Activated T-cell treated with anti-CD3 and anti-CD28 coated beads, Interleukin-2, amount 50 U/mL, for 24 hours (primary cell): ENCODE measurements around the gene GIPC1.

Experiments used
- DNase-seq: peaks from one replicate; pipeline ENCODE4 v3.0.0-alpha.2; 2020
- H3K27ac Mint-ChIP-seq: 2 replicates; pipeline ENCODE4 v1.8.0; 2020; ENCODE audit warnings: mild to moderate bottlenecking, mixed read lengths
- H3K27me3 Mint-ChIP-seq: 2 replicates; pipeline ENCODE4 v1.8.0; 2020; ENCODE audit warnings: mixed read lengths
- H3K36me3 Mint-ChIP-seq: 2 replicates; pipeline ENCODE4 v1.8.0; 2020; ENCODE audit warnings: low read depth, mixed read lengths
- H3K4me1 Mint-ChIP-seq: 2 replicates; pipeline ENCODE4 v1.8.0; 2020; ENCODE audit warnings: low read depth, mixed read lengths
- H3K4me3 Mint-ChIP-seq: 2 replicates; pipeline ENCODE4 v1.8.0; 2020; ENCODE audit warnings: mild to moderate bottlenecking, moderate library complexity, mixed read lengths
- H3K9me3 Mint-ChIP-seq: 2 replicates; pipeline ENCODE4 v1.8.0; 2020; ENCODE audit warnings: mixed read lengths

GIPC1 gene

DNA sequence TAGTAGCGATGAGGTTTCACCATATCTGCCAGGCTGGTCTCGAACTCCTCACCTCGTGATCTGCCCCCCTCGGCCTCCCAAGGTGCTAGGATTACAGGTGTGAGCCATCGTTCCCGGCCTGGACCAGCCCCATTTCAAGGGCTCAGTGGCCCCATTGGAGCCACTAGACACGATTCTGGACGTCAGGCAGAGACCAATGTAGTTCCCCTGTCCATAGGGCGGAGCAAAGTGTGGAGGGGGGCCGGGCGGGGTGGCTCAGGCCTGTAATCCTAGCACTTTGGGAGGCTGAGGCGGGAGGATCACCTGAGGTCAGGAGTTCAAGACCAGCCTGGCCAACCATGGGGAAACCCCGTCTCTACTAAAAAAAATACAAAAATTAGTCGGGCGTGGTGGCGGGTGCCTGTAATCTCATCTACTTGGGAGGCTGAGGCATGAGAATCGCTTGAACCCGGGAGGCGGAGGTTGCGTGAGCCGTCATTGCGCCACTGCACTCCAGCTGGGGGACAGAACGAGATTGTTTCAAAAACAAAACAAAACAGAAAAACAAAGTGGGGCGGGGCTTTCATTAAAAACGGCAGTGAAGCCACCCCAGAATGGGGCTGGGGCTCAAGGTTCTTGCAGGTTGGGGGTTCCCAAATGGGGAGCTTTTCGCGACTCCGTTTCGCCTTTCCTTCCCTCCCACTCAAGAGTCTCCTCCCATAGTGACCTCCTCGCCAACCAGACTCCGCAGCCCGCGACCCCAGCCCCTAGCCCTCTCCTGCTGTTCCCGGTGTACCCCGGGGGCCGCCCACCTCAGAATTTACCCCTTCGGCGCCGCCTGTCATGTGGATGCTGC is 32.7 kb upstream of the GIPC1 start:
- no peaks in the 10 kb centered on the region for H3K27me3 Mint-ChIP-seq

DNA sequence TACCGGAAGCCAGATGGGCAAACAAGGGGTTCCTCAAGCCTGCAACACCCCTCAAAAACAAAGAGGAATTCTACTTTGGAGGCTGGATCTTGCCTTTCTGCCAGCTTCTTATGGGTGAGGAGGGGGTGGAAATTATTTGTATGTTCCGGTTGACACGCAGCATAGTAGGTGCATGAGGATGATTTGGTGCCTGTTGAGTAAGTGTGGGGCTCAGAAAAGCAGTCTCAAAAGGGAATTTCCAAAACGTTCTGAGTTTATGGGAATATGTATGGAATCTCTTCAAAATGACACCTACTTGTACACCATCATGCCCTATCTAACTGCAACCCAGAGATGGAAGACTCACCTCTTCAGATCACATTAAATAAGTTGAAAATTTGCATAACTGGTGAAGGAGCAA is 30.5 kb upstream of the GIPC1 start:
- H3K36me3 Mint-ChIP-seq = peaks cover 12% of the 10 kb centered on the region
- no peak for DNase-seq
- H3K4me1 Mint-ChIP-seq = peaks cover 58% of the 10 kb centered on the region
- no peak overlapping the region for H3K4me3 Mint-ChIP-seq
- H3K9me3 Mint-ChIP-seq = no peaks in the 10 kb centered on the region
- H3K27ac Mint-ChIP-seq = peak overlapping the region; percentile 18
- H3K27me3 Mint-ChIP-seq = no peaks in the 10 kb centered on the region

More for the DNA sequence above, 32.7 kb upstream of the GIPC1 start:
- peak overlapping the region; percentile 93 for H3K4me3 Mint-ChIP-seq
- H3K27ac Mint-ChIP-seq = peak overlapping the region; percentile 98
- H3K36me3 Mint-ChIP-seq = peaks cover 28% of the 10 kb centered on the region
- no peak for DNase-seq
- H3K9me3 Mint-ChIP-seq = no peaks in the 10 kb centered on the region
- peaks cover 56% of the 10 kb centered on the region for H3K4me1 Mint-ChIP-seq

DNA sequence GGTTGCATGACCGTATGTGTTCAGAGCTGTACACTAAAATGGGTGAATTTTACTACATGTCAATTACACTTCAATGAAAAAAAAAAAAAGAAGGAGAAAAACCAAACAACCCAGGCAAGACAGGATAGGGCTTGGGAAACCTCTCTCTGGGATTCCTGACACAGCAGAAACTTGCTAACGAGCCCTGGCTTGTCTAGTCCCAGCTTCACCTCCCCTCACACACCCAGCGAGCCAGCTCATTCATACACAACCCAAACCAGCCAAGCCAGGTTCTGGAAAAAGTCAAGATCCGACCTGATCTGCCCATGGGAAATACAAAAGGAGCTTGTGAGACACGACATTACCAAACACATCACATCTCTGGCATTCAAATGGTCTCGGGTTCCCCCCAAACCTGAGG is 29.8 kb upstream of the GIPC1 start:
- peaks cover 55% of the 10 kb centered on the region for H3K4me1 Mint-ChIP-seq
- H3K27me3 Mint-ChIP-seq = no peaks in the 10 kb centered on the region
- no peak overlapping the region for H3K4me3 Mint-ChIP-seq
- H3K36me3 Mint-ChIP-seq = peaks cover 11% of the 10 kb centered on the region
- H3K9me3 Mint-ChIP-seq = no peaks in the 10 kb centered on the region
- no peak overlapping the region for H3K27ac Mint-ChIP-seq
- no peak for DNase-seq

DNA sequence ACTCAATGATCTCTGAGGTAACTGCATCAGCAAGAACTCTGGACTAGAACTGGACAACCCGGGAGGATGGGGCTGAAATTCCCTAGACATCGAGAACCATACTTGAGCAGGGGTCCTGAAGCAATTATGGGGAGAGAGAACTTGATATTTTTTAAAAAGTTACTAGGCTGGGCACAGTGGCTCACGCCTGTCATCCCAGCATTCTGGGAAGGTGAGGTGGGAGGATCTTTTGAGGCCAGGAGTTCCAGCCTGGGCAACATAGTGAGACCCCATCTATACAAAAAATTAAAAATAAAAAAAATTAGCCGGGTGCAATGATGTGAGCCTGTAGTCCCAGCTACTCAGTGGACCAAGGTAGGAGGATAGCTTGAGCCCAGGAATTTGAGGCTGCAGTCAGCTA is 24.6 kb upstream of the GIPC1 start:
- peaks cover 64% of the 10 kb centered on the region for H3K4me1 Mint-ChIP-seq
- H3K27ac Mint-ChIP-seq = peak overlapping the region; percentile 99
- H3K4me3 Mint-ChIP-seq = no peak overlapping the region
- DNase-seq = no peak
- no peaks in the 10 kb centered on the region for H3K27me3 Mint-ChIP-seq
- peaks cover 23% of the 10 kb centered on the region for H3K36me3 Mint-ChIP-seq
- H3K9me3 Mint-ChIP-seq = no peaks in the 10 kb centered on the region

DNA sequence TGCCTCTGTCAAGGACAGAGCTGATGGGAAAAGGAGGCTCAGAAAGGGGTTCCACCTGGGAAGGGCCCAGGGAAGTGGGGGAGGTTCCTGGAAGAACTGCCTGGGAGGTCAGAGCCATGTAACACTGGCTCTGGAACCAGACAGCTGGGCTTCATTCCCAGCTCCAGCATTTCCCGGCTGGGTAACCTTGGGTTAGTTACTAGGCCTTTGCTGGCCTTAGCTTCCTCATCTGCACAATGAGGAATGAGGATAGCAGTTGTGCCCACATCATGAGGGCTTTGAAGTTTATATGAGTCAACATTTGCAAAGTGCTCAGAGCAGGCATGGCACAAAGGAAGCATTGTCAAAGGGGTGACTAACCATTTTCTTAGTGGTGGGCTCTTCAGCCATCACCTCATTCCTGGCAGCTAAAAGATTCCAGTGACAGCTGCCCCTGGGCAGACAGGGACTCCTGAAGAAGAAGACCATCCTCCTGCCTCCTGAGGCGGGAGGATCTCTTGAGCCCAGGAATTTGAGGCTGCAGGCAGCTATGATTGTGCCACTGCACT is 24.0 kb upstream of the GIPC1 start:
- peak; percentile 38 for DNase-seq
- peaks cover 67% of the 10 kb centered on the region for H3K4me1 Mint-ChIP-seq
- H3K27ac Mint-ChIP-seq = peak overlapping the region; percentile 99
- H3K9me3 Mint-ChIP-seq = no peaks in the 10 kb centered on the region
- H3K27me3 Mint-ChIP-seq = no peaks in the 10 kb centered on the region
- H3K4me3 Mint-ChIP-seq = peak overlapping the region; percentile 88
- H3K36me3 Mint-ChIP-seq = peaks cover 29% of the 10 kb centered on the region

DNA sequence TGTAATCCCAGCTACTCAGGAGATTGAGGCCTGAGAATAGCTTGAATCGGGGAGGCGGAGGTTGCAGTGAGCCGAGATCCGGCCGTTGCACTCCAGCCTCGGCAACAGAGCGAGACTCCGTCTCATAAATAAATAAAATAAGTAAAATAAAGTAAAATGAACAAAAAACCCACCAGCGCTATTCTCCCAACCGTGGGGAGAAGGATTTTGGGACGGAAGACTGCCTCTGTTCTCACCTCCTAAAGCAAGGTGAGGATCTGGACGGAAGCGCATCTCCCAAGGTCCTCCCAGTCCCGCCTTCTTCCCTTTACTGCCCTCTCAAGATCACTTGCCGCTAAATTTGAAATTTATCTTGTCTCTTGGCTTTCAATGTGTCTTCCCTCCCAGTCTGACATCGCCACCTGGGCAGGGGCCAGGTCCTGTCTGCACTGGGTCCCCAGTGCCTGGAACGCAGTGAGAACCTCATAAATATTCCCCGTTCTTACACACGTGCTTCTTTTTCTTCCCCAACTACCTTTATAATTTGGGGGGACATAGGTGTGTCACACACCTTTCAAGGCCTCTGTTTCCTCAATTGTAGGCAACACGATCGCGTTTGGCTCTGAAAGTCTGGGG is 23.4 kb upstream of the GIPC1 start:
- Mint-ChIP-seq H3K4me1 (peaks cover 73% of the 10 kb centered on the region), H3K4me3 (peak overlapping the region; percentile 88), H3K27ac (peak overlapping the region; percentile 99), H3K27me3 (no peaks in the 10 kb centered on the region), H3K9me3 (no peaks in the 10 kb centered on the region), H3K36me3 (peaks cover 34% of the 10 kb centered on the region)
- no peak for DNase-seq

DNA sequence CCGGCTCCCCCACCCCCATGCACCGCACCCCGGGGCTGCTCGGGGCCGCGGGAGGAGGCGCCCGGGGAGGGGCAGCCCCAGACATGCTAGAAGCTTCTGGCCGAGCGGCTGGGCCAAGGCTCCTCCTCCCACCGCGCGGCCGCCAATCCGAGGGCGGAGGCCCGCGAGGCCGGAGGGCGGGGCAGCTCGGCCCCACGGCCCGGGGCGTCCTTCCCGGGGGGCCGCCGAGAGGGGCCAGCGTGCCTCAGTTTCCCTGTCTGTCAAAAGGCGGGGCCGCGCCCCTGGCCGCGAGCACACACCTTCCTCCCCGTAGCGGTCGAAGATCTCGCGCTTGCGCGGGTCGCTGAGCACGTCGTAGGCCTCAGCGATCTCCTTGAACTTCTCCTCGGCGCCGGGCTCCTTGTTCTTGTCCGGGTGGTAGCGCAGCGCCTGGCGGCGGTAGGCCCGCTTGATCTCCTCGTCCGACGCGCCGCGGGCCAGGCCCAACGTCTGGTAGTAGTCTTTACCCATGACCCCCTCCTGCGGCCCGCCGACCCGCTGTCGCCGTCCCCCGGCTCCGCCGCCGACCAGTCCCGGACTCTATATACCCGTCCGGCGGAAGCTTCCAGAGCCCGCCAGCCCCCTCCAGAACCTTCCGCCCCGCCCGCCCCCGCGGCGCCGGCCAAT is 22.0 kb upstream of the GIPC1 start, which contains the start of gene DNAJB1:
TSS of gene DNAJB1 (minus strand) at position 558 of the 666 bp plus-strand sequence. CDS start at position 510, 48 bp downstream.
- peaks cover 66% of the 10 kb centered on the region for H3K4me1 Mint-ChIP-seq

DNA sequence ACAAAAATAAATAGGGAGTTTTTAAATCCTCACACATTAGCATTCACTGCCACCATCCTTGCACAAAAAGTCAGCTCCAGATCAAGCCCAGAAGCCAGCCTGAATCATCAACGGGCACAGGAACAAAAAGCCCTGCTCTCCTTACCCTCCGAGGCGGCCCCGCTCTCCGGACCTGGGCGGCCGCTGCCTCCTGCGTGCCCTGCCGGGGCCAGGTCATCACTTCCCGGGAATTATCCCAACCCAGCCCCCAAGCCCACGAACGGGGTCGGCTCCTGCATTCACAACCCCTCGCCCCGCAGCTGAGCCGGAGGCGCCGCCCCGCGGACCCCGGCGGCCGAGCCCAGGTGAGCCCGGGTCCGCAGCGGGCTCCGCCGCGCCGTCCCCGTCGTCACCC is 21.5 kb upstream of the GIPC1 start:
- no peak for DNase-seq
- Mint-ChIP-seq H3K36me3 (peaks cover 53% of the 10 kb centered on the region), H3K27ac (peak overlapping the region; percentile 90), H3K4me1 (peaks cover 61% of the 10 kb centered on the region), H3K4me3 (peak overlapping the region; percentile 88), H3K9me3 (no peaks in the 10 kb centered on the region), H3K27me3 (no peaks in the 10 kb centered on the region)

More for the DNA sequence above, 22.0 kb upstream of the GIPC1 start, which contains the start of gene DNAJB1:
- no peak for DNase-seq
- H3K9me3 Mint-ChIP-seq = no peaks in the 10 kb centered on the region
- H3K36me3 Mint-ChIP-seq = peaks cover 48% of the 10 kb centered on the region
- peak within 1 kb of the TSS; percentile 88 for H3K4me3 Mint-ChIP-seq
- H3K27ac Mint-ChIP-seq = peak within 1 kb of the TSS; percentile 99
- H3K27me3 Mint-ChIP-seq = no peaks in the 10 kb centered on the region

DNA sequence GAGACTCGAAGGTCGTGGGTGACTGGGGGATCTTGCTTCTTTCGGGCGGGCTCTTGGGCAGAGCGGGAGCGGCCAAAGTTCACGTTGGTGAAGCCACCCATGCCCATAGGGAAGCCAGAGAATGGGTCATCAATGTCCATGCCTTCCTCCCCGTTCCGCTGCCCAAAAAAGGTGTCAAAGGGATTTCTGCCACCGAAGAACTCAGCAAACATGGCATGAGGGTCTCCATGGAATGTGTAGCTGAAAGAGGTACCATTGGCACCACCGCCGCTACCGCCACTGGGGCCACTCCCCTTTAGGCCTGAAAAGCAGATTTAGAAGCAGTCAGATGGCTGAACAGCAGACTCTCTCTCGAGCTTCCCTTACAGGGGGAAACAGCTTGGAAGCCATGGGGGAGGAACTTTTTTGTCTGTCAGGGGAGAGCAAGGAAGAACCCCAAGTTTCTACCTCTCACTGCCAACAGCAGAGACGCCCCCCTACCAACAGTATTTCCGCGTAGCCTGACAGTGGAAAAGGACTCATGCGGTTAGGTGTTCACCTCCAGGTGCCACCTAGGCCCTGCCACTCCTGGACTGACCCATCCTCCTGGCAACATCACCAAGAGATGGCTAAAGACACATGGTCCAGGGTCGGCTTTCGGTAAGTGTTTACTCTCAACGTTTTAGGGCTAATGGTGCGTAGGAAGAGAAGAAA is 21.0 kb upstream of the GIPC1 start:
- Mint-ChIP-seq H3K27ac (peak overlapping the region; percentile 90), H3K4me1 (peaks cover 57% of the 10 kb centered on the region), H3K9me3 (no peaks in the 10 kb centered on the region), H3K27me3 (no peaks in the 10 kb centered on the region), H3K36me3 (peaks cover 53% of the 10 kb centered on the region), H3K4me3 (peak overlapping the region; percentile 88)
- DNase-seq = peak; percentile 40

DNA sequence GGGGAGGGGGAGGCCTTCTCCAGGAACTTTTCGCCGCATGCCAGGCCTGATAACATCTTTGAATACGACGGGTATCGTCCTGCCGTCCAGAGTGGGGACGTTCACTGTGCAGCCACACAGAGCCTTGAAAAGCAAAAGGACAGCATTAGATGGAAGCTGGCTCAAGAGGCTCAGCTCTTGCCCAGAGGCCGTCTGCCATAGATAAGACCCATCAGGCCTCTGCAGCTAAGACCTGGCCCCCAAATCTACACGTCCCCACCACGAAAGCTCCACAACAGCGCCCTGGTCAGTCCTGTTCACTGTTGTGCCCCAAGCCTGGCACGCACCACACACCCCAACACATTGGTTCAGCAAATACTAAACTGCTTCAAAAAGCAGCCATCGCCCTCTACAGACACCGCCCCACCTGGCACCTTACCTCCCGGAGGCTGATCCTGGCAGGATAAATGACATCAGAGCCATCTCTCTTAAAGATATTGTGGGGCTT is 20.2 kb upstream of the GIPC1 start:
- H3K27ac Mint-ChIP-seq = peak overlapping the region; percentile 90
- no peaks in the 10 kb centered on the region for H3K9me3 Mint-ChIP-seq
- peak overlapping the region; percentile 88 for H3K4me3 Mint-ChIP-seq
- H3K27me3 Mint-ChIP-seq = no peaks in the 10 kb centered on the region
- H3K36me3 Mint-ChIP-seq = peaks cover 55% of the 10 kb centered on the region
- H3K4me1 Mint-ChIP-seq = peaks cover 53% of the 10 kb centered on the region
- no peak for DNase-seq

DNA sequence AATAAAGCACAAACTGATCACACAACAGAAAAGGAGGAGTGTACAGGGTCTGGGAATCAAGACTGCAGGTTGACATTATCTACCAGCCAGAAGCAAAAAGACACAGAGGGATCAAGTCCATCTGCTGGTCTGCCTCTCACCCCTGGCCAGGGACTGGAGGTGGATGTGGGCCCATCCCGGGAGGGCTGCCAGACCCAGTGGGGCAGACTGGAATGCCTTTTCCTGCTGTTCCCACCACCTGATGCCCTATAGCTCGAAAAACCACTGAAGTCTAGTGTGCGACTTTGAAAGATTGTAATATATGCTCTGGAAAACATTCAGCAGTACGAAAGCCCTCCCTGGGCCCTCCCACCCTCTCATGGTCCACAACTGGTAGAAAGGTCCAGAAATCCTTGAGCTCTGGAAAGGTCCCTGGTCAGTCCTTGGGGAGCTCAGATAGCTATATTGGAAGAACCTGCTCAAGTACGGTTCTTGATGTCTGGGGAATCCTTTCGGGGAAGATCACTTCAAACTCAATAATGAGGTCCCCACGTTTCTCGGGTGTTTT is 19.6 kb upstream of the GIPC1 start:
- Mint-ChIP-seq H3K36me3 (peaks cover 55% of the 10 kb centered on the region), H3K27ac (peak overlapping the region; percentile 90), H3K27me3 (no peaks in the 10 kb centered on the region), H3K9me3 (no peaks in the 10 kb centered on the region), H3K4me3 (peak overlapping the region; percentile 88), H3K4me1 (peaks cover 59% of the 10 kb centered on the region)
- DNase-seq = no peak

DNA sequence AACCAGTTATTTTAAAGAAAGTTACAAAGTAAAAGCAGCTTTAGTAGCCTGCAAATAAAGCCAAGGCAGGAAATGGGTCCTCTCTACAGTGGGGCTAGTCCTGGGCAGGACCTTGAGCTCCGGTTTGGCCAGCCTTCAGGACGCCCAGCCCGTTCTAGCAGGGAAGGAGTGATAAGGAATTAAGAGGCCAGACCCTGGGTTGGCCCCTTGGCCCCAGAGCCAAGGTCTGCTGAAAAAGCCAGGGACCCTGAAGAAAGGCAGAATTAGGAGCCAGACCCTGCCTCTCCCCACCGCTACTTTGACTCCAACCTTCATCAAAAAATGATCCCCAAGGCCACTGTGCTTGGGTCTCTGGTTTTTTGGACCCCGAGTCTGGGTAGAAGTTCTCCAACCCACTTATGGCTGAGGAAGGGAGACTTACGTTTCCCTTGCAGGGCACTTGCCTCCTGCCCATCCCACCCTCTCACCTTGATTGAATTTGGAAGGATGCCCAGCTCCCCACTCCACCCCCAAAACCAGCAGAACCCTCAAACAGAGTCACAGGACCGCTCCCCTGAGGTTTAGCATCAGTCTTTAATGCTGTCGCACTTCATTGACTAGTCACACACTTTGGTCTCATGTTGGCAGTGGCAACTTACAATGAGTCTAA is 18.4 kb upstream of the GIPC1 start:
- Mint-ChIP-seq H3K4me3 (peak overlapping the region; percentile 88), H3K4me1 (peaks cover 53% of the 10 kb centered on the region), H3K27me3 (no peaks in the 10 kb centered on the region), H3K27ac (peak overlapping the region; percentile 90), H3K36me3 (peaks cover 55% of the 10 kb centered on the region), H3K9me3 (no peaks in the 10 kb centered on the region)
- no peak for DNase-seq

DNA sequence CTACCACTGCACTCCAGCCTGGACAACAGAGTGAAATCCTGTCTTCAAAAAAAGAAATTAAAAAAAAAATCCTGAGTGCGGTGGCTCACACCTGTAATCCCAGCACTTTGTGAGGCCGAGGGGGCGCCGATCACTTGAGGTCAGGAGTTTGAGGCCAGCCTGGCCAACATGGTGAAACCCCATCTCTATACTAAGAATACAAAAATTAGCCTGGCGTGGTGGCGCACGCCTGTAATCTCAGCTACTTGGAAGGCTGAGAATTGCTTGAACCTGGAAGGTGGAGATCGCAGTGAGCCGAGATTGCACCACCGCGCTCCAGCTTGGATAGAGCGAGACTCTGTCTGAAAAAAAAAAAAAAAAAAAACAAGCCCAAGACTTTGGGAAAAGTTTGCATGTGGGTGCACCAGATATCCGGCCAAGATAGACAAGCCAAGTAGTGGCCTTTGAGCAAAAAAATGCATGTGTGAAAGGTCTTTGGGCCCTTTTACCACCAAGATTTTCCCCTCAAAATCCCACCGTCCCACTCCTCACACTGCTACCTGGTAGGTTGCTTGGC is 16.6 kb upstream of the GIPC1 start:
- no peaks in the 10 kb centered on the region for H3K9me3 Mint-ChIP-seq
- peaks cover 52% of the 10 kb centered on the region for H3K36me3 Mint-ChIP-seq
- no peak overlapping the region for H3K4me3 Mint-ChIP-seq
- H3K4me1 Mint-ChIP-seq = peaks cover 55% of the 10 kb centered on the region
- H3K27ac Mint-ChIP-seq = peak overlapping the region; percentile 29
- no peak for DNase-seq
- no peaks in the 10 kb centered on the region for H3K27me3 Mint-ChIP-seq
